HCT116 (cell line): Measurements from ENCODE around the gene DHRSX. TPM values are rescaled to one million over a fixed set of nuclear protein-coding genes. Genes with fewer than 3 reads are reported as not detected.
"Not testable (repeated sequence)": the region's sequence is repeated elsewhere in the genome, so short reads cannot be mapped to it uniquely, and the experiment has no call there.

ENCODE experiments used
- ATAC-seq: fragments of 200-7000 bp; cut with Tn5 transposase; 2 replicates; pipeline ENCODE4 v1.9.1; 2020; ENCODE audit warnings: mild to moderate bottlenecking, moderate library complexity
- BruUV-seq: library from RNA; stranded (reverse); fragments of 400-500 nt; replicated peaks from 2 replicates; lab custom pipeline; 2021; lab: Mats Ljungman, UMichigan
- CTCF ChIA-PET: fragments of 300-600 bp; sonication (Branson Sonifier 250); formaldehyde crosslinking; loops from one replicate; lab custom pipeline; 2021; ENCODE audit warnings: antibody characterized with exemption; lab: Charles Lee
- POLR2A ChIA-PET: fragments of 300-600, 350-600 bp; sonication (Branson Sonifier 250); formaldehyde crosslinking; loops from one replicate; lab custom pipeline; 2021; ENCODE audit warnings: antibody characterized with exemption; lab: Charles Lee
- RAD21 ChIA-PET, 2 experiments: fragments of 300-600 bp; sonication (Branson Sonifier 250); formaldehyde crosslinking; loops; one replicate each; lab custom pipeline; 2023; ENCODE audit warnings: low total read pairs in 2 of 2; ENCODE audit not compliant: uncharacterized antibody in 2 of 2, unreplicated experiment in 2 of 2, low non-redundant PET in 1 of 2; lab: Charles Lee
- DNase-seq: peaks from one replicate; pipeline ENCODE4 v3.0.0-alpha.2; 2010; ENCODE audit warnings: low read depth, low spot score
- H2AFZ ChIP-seq: fragments of 200-600 bp; shearing (Covaris generic), sonication (generic); 2 replicates; pipeline ENCODE4 v1.6.1; 2017; ENCODE audit warnings: low read depth, mixed run types, mixed read lengths, antibody characterized with exemption, low read length; ENCODE audit not compliant: poor library complexity, severe bottlenecking
- H3K27ac ChIP-seq: 2 replicates; pipeline ENCODE4 v1.5.1; 2012; ENCODE audit warnings: low read depth, low read length
- H3K27me3 ChIP-seq: fragments of 200-600 bp; sonication (generic); 2 replicates; pipeline ENCODE4 v1.6.1; 2016; ENCODE audit warnings: mixed run types, low read length, mixed read lengths; ENCODE audit not compliant: insufficient read depth
- H3K36me3 ChIP-seq, 2 experiments: fragments of 200-500 bp in 1 of 2; fragments of 200-600 bp in 1 of 2; sonication (Bioruptor generic) in 1 of 2; sonication (generic) in 1 of 2; 2 replicates each; pipeline versions ENCODE4 v1.5.1 to v1.6.1; 2014 to 2016; ENCODE audit warnings: low read length in 2 of 2, inconsistent platforms in 1 of 2, mixed read lengths in 1 of 2, mixed run types in 1 of 2; ENCODE audit not compliant: insufficient read depth in 2 of 2, control insufficient read depth in 1 of 2
- H3K4me1 ChIP-seq, 2 experiments: fragments of 200-600 bp in 1 of 2; sonication (generic) in 1 of 2; 2 replicates each; pipeline versions ENCODE4 v1.5.1 to v1.6.1; 2012 to 2017; ENCODE audit warnings: low read length in 2 of 2, inconsistent platforms in 1 of 2, mild to moderate bottlenecking in 1 of 2, mixed read lengths in 1 of 2, mixed run types in 1 of 2, moderate library complexity in 1 of 2; ENCODE audit not compliant: insufficient read depth in 2 of 2, control insufficient read depth in 1 of 2
- H3K4me2 ChIP-seq: fragments of 200-600 bp; sonication (generic); 2 replicates; pipeline ENCODE4 v1.6.1; 2017; ENCODE audit warnings: mixed run types, low read length, mixed read lengths
- H3K4me3 ChIP-seq, 2 experiments: fragments of 200-600 bp in 1 of 2; sonication (generic) in 1 of 2; replicated peaks in 1 of 2; 2 replicates each; pipeline ENCODE4 v1.5.1; 2011 to 2016; ENCODE audit warnings: low read length in 2 of 2, control low read depth in 1 of 2, low read depth in 1 of 2, mild to moderate bottlenecking in 1 of 2, mixed read lengths in 1 of 2, mixed run types in 1 of 2
- H3K79me2 ChIP-seq: fragments of 200-600 bp; sonication (generic); 2 replicates; pipeline ENCODE4 v1.6.1; 2017; ENCODE audit warnings: mild to moderate bottlenecking, mixed run types, low read length, moderate library complexity, mixed read lengths; ENCODE audit not compliant: insufficient read depth
- H3K9ac ChIP-seq: fragments of 200-600 bp; sonication (generic); 2 replicates; pipeline ENCODE4 v1.6.1; 2016; ENCODE audit warnings: low read length, mixed read lengths
- H3K9me2 ChIP-seq: fragments of 200-600 bp; sonication (generic), shearing (Covaris generic); 2 replicates; pipeline ENCODE4 v1.6.1; 2017; ENCODE audit warnings: mixed run types, mild to moderate bottlenecking, moderate library complexity; ENCODE audit not compliant: insufficient read depth
- H3K9me3 ChIP-seq, 2 experiments: fragments of 200-500 bp in 1 of 2; fragments of 200-600 bp in 1 of 2; sonication (Bioruptor generic) in 1 of 2; sonication (generic) in 1 of 2; 2 replicates each; pipeline ENCODE4 v1.6.1; 2014 to 2017; ENCODE audit warnings: low read length in 2 of 2, mixed read lengths in 2 of 2, inconsistent platforms in 1 of 2, low read depth in 1 of 2, mild to moderate bottlenecking in 1 of 2, mixed run types in 1 of 2, moderate library complexity in 1 of 2; ENCODE audit not compliant: control insufficient read depth in 1 of 2, insufficient read depth in 1 of 2
- H4K20me1 ChIP-seq: fragments of 200-600 bp; sonication (generic), shearing (Covaris generic); 2 replicates; pipeline ENCODE4 v1.6.1; 2017; ENCODE audit warnings: mixed run types, mild to moderate bottlenecking, moderate library complexity; ENCODE audit not compliant: insufficient read depth
- EGR1 ChIP-seq: IDR thresholded peaks from 2 replicates; pipeline ENCODE4 v1.6.1; 2012; ENCODE audit warnings: low read depth
- ELF1 ChIP-seq: IDR thresholded peaks from 2 replicates; pipeline ENCODE4 v1.6.1; 2012; ENCODE audit warnings: low read depth, borderline replicate concordance
- POLR2A ChIP-seq: IDR thresholded peaks from 2 replicates; pipeline ENCODE4 v1.7.0; 2011; ENCODE audit warnings: borderline replicate concordance; ENCODE audit not compliant: insufficient read depth, insufficient read length; ENCODE audit errors: extremely low read depth
- POLR2AphosphoS5 ChIP-seq: IDR thresholded peaks from 2 replicates; pipeline ENCODE4 v1.6.1; 2011; ENCODE audit warnings: mild to moderate bottlenecking, low read depth, low read length, moderate library complexity
- RAD21 ChIP-seq: IDR thresholded peaks from 2 replicates; pipeline ENCODE4 v1.6.1; 2012; ENCODE audit warnings: low read depth, mild to moderate bottlenecking
- SRF ChIP-seq: IDR thresholded peaks from 2 replicates; pipeline ENCODE4 v1.6.1; 2012; ENCODE audit warnings: low read depth
- ZNF274 ChIP-seq: fragments of 200-500 bp; sonication (Bioruptor generic); IDR thresholded peaks from 2 replicates; pipeline ENCODE4 v1.6.1; 2014; ENCODE audit warnings: mild to moderate bottlenecking, low read depth, low read length, inconsistent platforms
- intact Hi-C: fragments of 100-400 bp; cut with micrococcal nuclease; formaldehyde crosslinking; loops from 2 replicates; pipeline ENCODE4 v1.10.0; 2022
- total RNA-seq: library from RNA; stranded (reverse); gene quantifications from one replicate; pipeline ENCODE4 v1.2.1, GENCODE V29; 2021; ENCODE audit not compliant: unreplicated experiment
- TF ChIP-seq, protein P1 (sequence below): IDR thresholded peaks from 2 replicates; pipeline ENCODE4 v1.6.1; 2011; ENCODE audit warnings: mild to moderate bottlenecking, low read length, moderate library complexity; ENCODE audit not compliant: insufficient replicate concordance; ENCODE audit errors: extremely low read depth
- TF ChIP-seq, protein P2 (sequence below), 3 experiments: fragments of 200-600 bp in 1 of 3; sonication (generic) in 1 of 3; IDR thresholded peaks in 2 of 3; conservative IDR thresholded peaks in 1 of 3; 2 replicates each; pipeline ENCODE4 v1.5.1; 2012 to 2017; ENCODE audit warnings: low read depth in 2 of 3, low read length in 2 of 3, antibody characterized with exemption in 1 of 3, borderline replicate concordance in 1 of 3, control low read depth in 1 of 3, mild to moderate bottlenecking in 1 of 3, mixed read lengths in 1 of 3, mixed run types in 1 of 3, moderate library complexity in 1 of 3; ENCODE audit not compliant: insufficient read depth in 1 of 3

DHRSX gene
- total RNA-seq, 1 experiment from 2014 or later = 11.9 TPM

DNA sequence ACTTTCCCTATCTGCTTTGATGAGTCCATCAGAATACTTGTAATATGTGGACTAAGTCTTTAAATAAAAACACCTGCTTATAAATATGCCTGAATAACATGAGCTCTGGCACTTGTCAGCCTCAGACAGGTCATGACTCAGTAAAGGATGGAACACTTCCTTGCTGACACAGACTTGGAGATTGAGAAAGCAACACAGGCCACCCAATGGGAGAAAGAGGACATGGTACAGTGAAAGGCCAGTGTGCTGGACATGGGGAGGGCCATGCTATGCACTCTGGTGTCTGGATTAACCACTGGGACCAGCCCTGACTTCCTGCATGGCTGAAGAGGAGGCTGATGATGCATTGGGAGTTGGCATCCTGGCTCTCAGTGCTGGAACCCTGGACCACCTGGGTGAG is 149.5 kb downstream of the DHRSX start:
- ChIA-PET POLR2A (no interaction called here), CTCF (no interaction called here), RAD21 (no interaction called here)
- intact Hi-C loops = no loop called here
- Histone ChIP-seq H3K27me3 (no peaks in the 10 kb centered on the region), H3K27ac (peak overlapping the region; percentile 77), H3K9me3 (no peaks in the 10 kb centered on the region), H3K9ac (peak overlapping the region; percentile 28; the same call in 1 of the 2 replicates), H3K79me2 (no peaks in the 10 kb centered on the region), H3K4me1 (peaks cover 19 to 24% of the 10 kb centered on the region in 2 experiments), H4K20me1 (no peaks in the 10 kb centered on the region), H3K4me2 (peak overlapping the region; percentile 49), H2AFZ (no peak overlapping the region), H3K36me3 (no peaks in the 10 kb centered on the region), H3K4me3 (no peak overlapping the region), H3K9me2 (no peaks in the 10 kb centered on the region)
- DNase-seq = no peak
- no TSS peak for BruUV-seq
- peak; percentile 44; the same call in 1 of the 2 replicates for ATAC-seq
- TF ChIP-seq POLR2A (no peak), POLR2AphosphoS5 (no peak), RAD21 (no peak), ELF1 (no peak), SRF (no peak), EGR1 (no peak), ZNF274 (no peak)
- TF ChIP-seq, protein P1, sequence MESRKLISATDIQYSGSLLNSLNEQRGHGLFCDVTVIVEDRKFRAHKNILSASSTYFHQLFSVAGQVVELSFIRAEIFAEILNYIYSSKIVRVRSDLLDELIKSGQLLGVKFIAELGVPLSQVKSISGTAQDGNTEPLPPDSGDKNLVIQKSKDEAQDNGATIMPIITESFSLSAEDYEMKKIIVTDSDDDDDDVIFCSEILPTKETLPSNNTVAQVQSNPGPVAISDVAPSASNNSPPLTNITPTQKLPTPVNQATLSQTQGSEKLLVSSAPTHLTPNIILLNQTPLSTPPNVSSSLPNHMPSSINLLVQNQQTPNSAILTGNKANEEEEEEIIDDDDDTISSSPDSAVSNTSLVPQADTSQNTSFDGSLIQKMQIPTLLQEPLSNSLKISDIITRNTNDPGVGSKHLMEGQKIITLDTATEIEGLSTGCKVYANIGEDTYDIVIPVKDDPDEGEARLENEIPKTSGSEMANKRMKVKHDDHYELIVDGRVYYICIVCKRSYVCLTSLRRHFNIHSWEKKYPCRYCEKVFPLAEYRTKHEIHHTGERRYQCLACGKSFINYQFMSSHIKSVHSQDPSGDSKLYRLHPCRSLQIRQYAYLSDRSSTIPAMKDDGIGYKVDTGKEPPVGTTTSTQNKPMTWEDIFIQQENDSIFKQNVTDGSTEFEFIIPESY = no peak
- TF ChIP-seq, protein P2, sequence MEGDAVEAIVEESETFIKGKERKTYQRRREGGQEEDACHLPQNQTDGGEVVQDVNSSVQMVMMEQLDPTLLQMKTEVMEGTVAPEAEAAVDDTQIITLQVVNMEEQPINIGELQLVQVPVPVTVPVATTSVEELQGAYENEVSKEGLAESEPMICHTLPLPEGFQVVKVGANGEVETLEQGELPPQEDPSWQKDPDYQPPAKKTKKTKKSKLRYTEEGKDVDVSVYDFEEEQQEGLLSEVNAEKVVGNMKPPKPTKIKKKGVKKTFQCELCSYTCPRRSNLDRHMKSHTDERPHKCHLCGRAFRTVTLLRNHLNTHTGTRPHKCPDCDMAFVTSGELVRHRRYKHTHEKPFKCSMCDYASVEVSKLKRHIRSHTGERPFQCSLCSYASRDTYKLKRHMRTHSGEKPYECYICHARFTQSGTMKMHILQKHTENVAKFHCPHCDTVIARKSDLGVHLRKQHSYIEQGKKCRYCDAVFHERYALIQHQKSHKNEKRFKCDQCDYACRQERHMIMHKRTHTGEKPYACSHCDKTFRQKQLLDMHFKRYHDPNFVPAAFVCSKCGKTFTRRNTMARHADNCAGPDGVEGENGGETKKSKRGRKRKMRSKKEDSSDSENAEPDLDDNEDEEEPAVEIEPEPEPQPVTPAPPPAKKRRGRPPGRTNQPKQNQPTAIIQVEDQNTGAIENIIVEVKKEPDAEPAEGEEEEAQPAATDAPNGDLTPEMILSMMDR (IDR thresholded peaks at IDR 0.05 in 2 of 3, conservative IDR thresholded peaks at IDR 0.05 in 1 of 3; ENCODE audit: borderline replicate concordance in 1 of 3, insufficient read depth in 1 of 3, low read depth in 2 of 3, low read length in 2 of 3) = no peak

DNA sequence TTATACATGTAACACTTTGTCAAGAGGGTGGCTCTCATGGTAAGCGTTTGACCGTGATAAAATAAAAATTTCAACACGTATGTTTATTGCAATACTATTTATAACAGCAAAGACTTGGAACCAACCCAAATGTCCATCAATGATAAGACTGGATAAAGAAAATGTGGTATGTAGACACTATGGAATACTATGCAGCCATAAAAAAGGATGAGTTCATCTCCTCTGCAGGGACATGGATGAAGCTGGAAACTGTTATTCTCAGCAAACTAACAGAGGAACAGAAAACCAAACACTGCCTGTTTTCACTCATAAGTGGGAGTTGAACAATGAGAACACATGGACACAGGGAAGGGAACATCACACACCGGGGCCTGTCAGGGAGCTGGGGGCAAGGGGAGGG is 150.1 kb downstream of the DHRSX start:
- H3K9ac ChIP-seq, H3K27ac ChIP-seq, H3K9me2 ChIP-seq, RAD21 ChIA-PET, H3K36me3 ChIP-seq, DNase-seq, H3K4me2 ChIP-seq, BruUV-seq, H2AFZ ChIP-seq, CTCF ChIA-PET, H3K4me3 ChIP-seq, H4K20me1 ChIP-seq, H3K9me3 ChIP-seq, H3K27me3 ChIP-seq, intact Hi-C loops, H3K79me2 ChIP-seq, POLR2A ChIA-PET, ATAC-seq: not testable (repeated sequence)
- peaks cover 19 to 24% of the 10 kb centered on the region in 2 experiments for H3K4me1 ChIP-seq

DNA sequence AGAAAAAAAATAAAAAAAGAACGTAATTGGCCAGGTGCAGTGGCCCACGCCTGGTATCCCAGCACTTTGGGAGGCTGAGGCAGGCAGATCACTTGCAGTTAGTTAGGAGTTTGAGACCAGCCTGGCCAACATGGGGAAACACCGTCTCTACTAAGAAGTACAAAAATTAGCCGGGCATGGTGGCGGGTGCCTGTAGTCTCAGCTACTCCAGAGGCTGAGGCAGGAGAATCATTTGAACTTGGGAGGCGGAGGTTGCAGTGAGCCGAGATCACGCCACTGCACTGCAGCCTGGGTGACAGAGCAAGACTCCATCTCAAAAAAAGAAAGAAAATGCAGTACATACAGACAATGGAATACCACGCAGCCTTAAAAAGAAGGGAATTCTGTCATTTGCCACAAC is 150.7 kb downstream of the DHRSX start:
- H3K4me3 ChIP-seq, POLR2A ChIA-PET, H3K9me3 ChIP-seq, H3K9ac ChIP-seq, H3K9me2 ChIP-seq, H3K27ac ChIP-seq, BruUV-seq, H3K36me3 ChIP-seq, H3K27me3 ChIP-seq, H4K20me1 ChIP-seq, RAD21 ChIA-PET, DNase-seq, intact Hi-C loops, H3K79me2 ChIP-seq, H3K4me2 ChIP-seq, ATAC-seq, H2AFZ ChIP-seq, CTCF ChIA-PET: not testable (repeated sequence)
- H3K4me1 ChIP-seq = peaks cover 19 to 24% of the 10 kb centered on the region in 2 experiments
